Psoas muscle (tissue), 8 donors: ENCODE measurements around the gene MRPL14. TPM values are rescaled to one million over a fixed set of nuclear protein-coding genes. Genes with fewer than 3 reads are reported as not detected.
A peak's percentile ranks its signal among the peaks of the same experiment; 100 is the strongest.

Source experiments
- ATAC-seq, 4 donors: fragments of 200-7000 bp; cut with Tn5 transposase; one replicate each; pipeline ENCODE4 v1.9.1; 2020; ENCODE audit warnings: moderate library complexity in 3 of 4, mild to moderate bottlenecking in 2 of 4
- DNase-seq, 2 donors: peaks; one replicate each; pipeline ENCODE4 v3.0.0-alpha.2; 2020
- H3K27ac ChIP-seq: fragments of 200-600 bp; one replicate; pipeline ENCODE4 v1.8.0; 2022
- H3K27me3 ChIP-seq, 3 donors: fragments of 200-600 bp in 1 of 3; one replicate each; pipeline versions ENCODE4 v1.6.1 to v1.8.0; 2013 to 2022; ENCODE audit warnings: low read length in 2 of 3, mild to moderate bottlenecking in 2 of 3, moderate library complexity in 1 of 3; ENCODE audit not compliant: insufficient read depth in 3 of 3
- H3K36me3 ChIP-seq, 2 donors: fragments of 200-600 bp in 1 of 2; one replicate each; pipeline versions ENCODE4 v1.6.1 to v1.8.0; 2013 to 2022; ENCODE audit warnings: low read depth in 1 of 2, mild to moderate bottlenecking in 1 of 2, moderate library complexity in 1 of 2; ENCODE audit not compliant: insufficient read depth in 1 of 2
- H3K4me1 ChIP-seq: fragments of 200-600 bp; one replicate; pipeline ENCODE4 v1.8.0; 2022
- H3K4me3 ChIP-seq: fragments of 200-600 bp; one replicate; pipeline ENCODE4 v1.8.0; 2022; ENCODE audit warnings: mild to moderate bottlenecking
- H3K9me3 ChIP-seq: fragments of 200-600 bp; one replicate; pipeline ENCODE4 v1.8.0; 2022
- CTCF ChIP-seq: fragments of 200-600 bp; IDR thresholded peaks from one replicate; pipeline ENCODE4 v1.8.0; 2022; ENCODE audit warnings: antibody characterized with exemption
- WGBS, 3 donors: extraction: QIAGEN DNeasy Blood & Tissue Kit; methylation state at CpG; one replicate each; pipeline versions ENCODE4 v1.1.6 to v1.1.7; 2013; 5-methylcytosine and 5-hydroxymethylcytosine counted together
- intact Hi-C, 2 donors: fragments of 100-400 bp; cut with DNase I; formaldehyde crosslinking; loops; one replicate each; pipeline versions ENCODE4 v1.11.0 to v1.14.2; 2022
- polyA plus RNA-seq, 3 donors: library from polyadenylated mRNA; stranded (reverse); fragments of 200-250 nt; gene quantifications; one replicate each; pipeline ENCODE4 v1.2.3, GENCODE V29; 2013
- total RNA-seq, 4 donors: library from RNA; stranded (reverse); fragmentation: NEBNext Ultra II Directional in 2 of 4; extraction: Animal tissue kit (Norgen Biotek cat#: 25700) in 2 of 4; gene quantifications; one replicate each; pipeline versions ENCODE4 v1.2.1 to v1.2.4, GENCODE V29; 2021 to 2023
- donor health status: healthy with polysubstance abuse.
- donor health status: DM: no; HTN: no; CAD: no; lungs with moderate emphysema.
- donor health status: Bipolar disorder and iron deficiency.
- donor health status: healthy.
- donor health status: DM: yes; HTN: yes; CAD: no.
- donor health status: DM: no; HTN: no; CAD: no.
- donor health status: DM: no; HTN: no; CAD: no.
- donor health status: DM: yes; HTN: yes; CAD: no.

The MRPL14 gene
- total and polyA plus RNA-seq, 7 donors = 62.3 to 308 (median 166) TPM

- intact Hi-C loops = no loop called here
Observed at GRCh38 chr6:44123544-44123943, 3.7 kb downstream of the MRPL14 start.

GRCh38 chr6:44122801-44123200 lies 4.5 kb downstream of the MRPL14 start:
- intact Hi-C loops = no loop called here
- DNase-seq (no peak), ATAC-seq (no peak)
- peak overlapping the region; percentile 99 for H3K27ac ChIP-seq
- peaks cover 76% of the 10 kb centered on the region for H3K4me1 ChIP-seq
- no peaks in the 10 kb centered on the region for H3K36me3 ChIP-seq
- no peaks in the 10 kb centered on the region for H3K9me3 ChIP-seq
- no peaks in the 10 kb centered on the region for H3K27me3 ChIP-seq
- TF ChIP-seq CTCF = no peak
- 24 to 38% (median 25%) methylated on average over 1 of the region's 1 CpG for WGBS, 3 donors
- H3K4me3 ChIP-seq = peak overlapping the region; percentile 98

More at GRCh38 chr6:44123544-44123943, 3.7 kb downstream of the MRPL14 start:
- no peaks in the 10 kb centered on the region for H3K27me3 ChIP-seq
- WGBS, 3 donors = 92 to 94% (median 93%) methylated on average over 2 of the region's 2 CpGs
- TF ChIP-seq CTCF = no peak
- H3K36me3 ChIP-seq = no peaks in the 10 kb centered on the region
- H3K4me1 ChIP-seq = peaks cover 72% of the 10 kb centered on the region
- ATAC-seq (no peak), DNase-seq (no peak)
- H3K27ac ChIP-seq = peak overlapping the region; percentile 99
- H3K9me3 ChIP-seq = no peaks in the 10 kb centered on the region
- H3K4me3 ChIP-seq = peak overlapping the region; percentile 98

DNA sequence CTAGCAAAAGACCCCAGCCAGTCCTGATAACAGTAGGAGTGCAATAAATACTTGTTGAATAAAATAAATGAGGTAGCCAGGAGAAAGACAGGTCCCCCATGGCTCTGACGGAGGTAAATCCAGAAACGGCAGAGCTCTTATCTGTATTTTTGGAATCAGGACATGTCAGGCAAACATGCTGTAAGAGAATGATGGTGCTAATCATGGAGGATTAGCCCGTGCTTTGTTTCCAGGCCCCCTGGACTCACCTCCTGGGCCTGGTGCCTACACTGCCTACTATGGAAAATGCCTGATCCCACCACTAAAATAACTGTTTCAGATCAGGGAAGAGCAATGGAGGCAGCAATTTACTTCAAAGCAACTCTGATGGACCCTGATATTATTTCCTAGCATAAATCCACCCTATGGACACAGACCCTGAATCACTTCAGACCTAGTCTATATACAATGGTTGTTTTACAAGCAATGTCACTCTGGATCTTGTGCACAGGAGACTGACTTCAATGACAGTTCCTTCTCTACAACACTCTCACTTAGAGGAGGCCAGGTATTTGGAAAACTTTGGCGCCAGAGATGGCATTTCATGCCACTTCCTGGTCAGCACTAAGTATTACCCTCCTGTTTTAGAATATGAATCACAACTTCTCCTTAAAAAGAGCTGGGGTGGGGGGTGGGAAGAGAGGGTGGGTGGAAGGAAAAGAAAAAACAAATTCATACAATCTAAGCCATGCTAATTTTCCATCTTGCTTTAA lies 6.4 kb downstream of the MRPL14 start:
- WGBS, 3 donors = 29 to 36% (median 35%) methylated on average over 4 of the region's 4 CpGs
- DNase-seq (no peak), ATAC-seq (peak; percentile 50 to 77 (median 66))
- intact Hi-C loops = no loop called here
- peak overlapping the region; percentile 98 for H3K4me3 ChIP-seq
- H3K36me3 ChIP-seq = no peaks in the 10 kb centered on the region
- peak overlapping the region; percentile 99 for H3K27ac ChIP-seq
- H3K4me1 ChIP-seq = peaks cover 93% of the 10 kb centered on the region
- TF ChIP-seq CTCF = no peak
- H3K27me3 ChIP-seq = no peaks in the 10 kb centered on the region
- no peaks in the 10 kb centered on the region for H3K9me3 ChIP-seq

- Histone ChIP-seq H3K4me3 (peak overlapping the region; percentile 23), H3K27ac (peak overlapping the region; percentile 99), H3K36me3 (peaks cover 0 to 9% of the 10 kb centered on the region in 2 donors), H3K27me3 (no peaks in the 10 kb centered on the region), H3K9me3 (no peaks in the 10 kb centered on the region), H3K4me1 (peaks cover 92% of the 10 kb centered on the region)
- no peak for TF ChIP-seq CTCF
- WGBS, 3 donors = 19 to 44% (median 22%) methylated on average over 5 of the region's 5 CpGs
- peak in 3 of 4 donors; percentile 18 to 41 (median 24) for ATAC-seq
- DNase-seq = no peak
- intact Hi-C loops = no loop called here
Observed at GRCh38 chr6:44119704-44120262, 7.5 kb downstream of the MRPL14 start.
